GM12878 (cell line): ENCODE data around the gene BRD2. TPM values are rescaled to one million over a fixed set of nuclear protein-coding genes. Genes with fewer than 3 reads are reported as not detected.

ENCODE experiments used
- ASH2L ChIP-seq: fragments of 300-600, 200-600 bp; sonication (generic); IDR thresholded peaks from 2 replicates; pipeline ENCODE4 v1.6.1; 2017; ENCODE audit warnings: low read depth, mild to moderate bottlenecking, borderline replicate concordance
- BCLAF1 ChIP-seq: fragments of 450-650 bp; IDR thresholded peaks from 2 replicates; pipeline ENCODE4 v1.6.1; 2017; ENCODE audit warnings: antibody characterized with exemption, mild to moderate bottlenecking, moderate library complexity
- BMI1 ChIP-seq: fragments of 450-650 bp; IDR thresholded peaks from 2 replicates; pipeline ENCODE4 v1.6.1; 2016; ENCODE audit warnings: mild to moderate bottlenecking, moderate library complexity, borderline replicate concordance
- KDM1A ChIP-seq: fragments of 200-600 bp; sonication (generic); IDR thresholded peaks from 2 replicates; pipeline ENCODE4 v1.6.1; 2016; ENCODE audit warnings: borderline replicate concordance
- LARP7 ChIP-seq: fragments of 450-650 bp; IDR thresholded peaks from 2 replicates; pipeline ENCODE4 v1.6.1; 2017; ENCODE audit warnings: mild to moderate bottlenecking
- MEF2A ChIP-seq: IDR thresholded peaks from 2 replicates; pipeline ENCODE4 v1.6.1; 2011; ENCODE audit warnings: low read depth, mild to moderate bottlenecking, low read length, moderate library complexity; ENCODE audit not compliant: insufficient read depth
- RFX5 ChIP-seq: IDR thresholded peaks from 2 replicates; pipeline ENCODE4 v1.6.1; 2011; ENCODE audit warnings: low read depth, low read length, improper control_type of control experiment
- SIN3A ChIP-seq: IDR thresholded peaks from 2 replicates; pipeline ENCODE4 v1.6.1; 2012; ENCODE audit warnings: low read depth, low read length, improper control_type of control experiment
- SRF ChIP-seq, 2 experiments: IDR thresholded peaks; 2 replicates each; pipeline ENCODE4 v1.6.1; 2011; ENCODE audit warnings: low read depth in 2 of 2, low read length in 2 of 2, mild to moderate bottlenecking in 1 of 2, moderate library complexity in 1 of 2
- SUZ12 ChIP-seq: fragments of 200-600 bp; sonication (generic); IDR thresholded peaks from one replicate; pipeline ENCODE4 v1.6.1; 2018; ENCODE audit warnings: antibody characterized with exemption, mild to moderate bottlenecking; ENCODE audit not compliant: unreplicated experiment
- TBL1XR1 ChIP-seq: IDR thresholded peaks from 2 replicates; pipeline ENCODE4 v1.6.1; 2012; ENCODE audit warnings: low read depth, low read length, improper control_type of control experiment
- ZNF274 ChIP-seq: IDR thresholded peaks from one replicate; pipeline ENCODE4 v1.8.0; 2011; ENCODE audit not compliant: insufficient read length, insufficient read depth
- polyA plus RNA-seq, 11 experiments: library from polyadenylated mRNA; depleted of rRNA in 4 of 11; unstranded in 6 of 11; stranded (reverse) in 5 of 11; fragments of >200 nt; fragmentation: Nextera tagmentation in 4 of 11; fragmentation: Illumina TruSeq in 1 of 11; extraction: Ambion mirVana in 4 of 11; extraction: Trizol in 1 of 11; gene quantifications; 1 replicate in 1 of 11; 2 replicates in 10 of 11; pipeline versions ENCODE4 v1.2.1 to v1.2.3, GENCODE V29; 2011 to 2016; ENCODE audit warnings: inconsistent platforms in 2 of 11, missing spikeins in 2 of 11, low read depth in 1 of 11
- total RNA-seq, 4 experiments: library from RNA; depleted of rRNA in 3 of 4; stranded (reverse); fragments of >200 nt in 3 of 4; fragmentation: Illumina TruSeq in 1 of 4; extraction: Trizol in 1 of 4; gene quantifications; 2 replicates each; pipeline versions ENCODE4 v1.2.1 to v1.2.3, GENCODE V29; 2013 to 2021

The BRD2 gene
- total and polyA plus RNA-seq, 10 of the 15 experiments (the other 5 are each of a cell fraction or from before 2014, with no cell fraction given) = 32.2 to 239 (median 139) TPM

GRCh38 chr6:32984622-32985389 is 16.4 kb downstream of the BRD2 start (continued):
- TF ChIP-seq ZNF274 (no peak), SRF (IDR thresholded peaks at IDR 0.05; ENCODE audit: low read depth in 2 of 2, low read length in 2 of 2) (no peak), SIN3A (no peak), RFX5 (no peak), MEF2A (no peak), SUZ12 (no peak), KDM1A (no peak), BMI1 (no peak), LARP7 (no peak), ASH2L (no peak), BCLAF1 (no peak), TBL1XR1 (no peak)
